Stimulated activated CD4-positive, alpha-beta T cell treated with anti-CD3 and anti-CD28 coated beads, Interleukin-12 subunit alpha, Interleukin-12 subunit beta, amount 100 ng/mL, for 4 hours (primary cell): ENCODE data around the gene WDHD1.
"Not testable (repeated sequence)": the region's sequence is repeated elsewhere in the genome, so short reads cannot be mapped to it uniquely, and the experiment has no call there.

Experiments used
- DNase-seq: peaks from one replicate; pipeline ENCODE4 v3.0.0-alpha.2; 2020

WDHD1 gene

DNA sequence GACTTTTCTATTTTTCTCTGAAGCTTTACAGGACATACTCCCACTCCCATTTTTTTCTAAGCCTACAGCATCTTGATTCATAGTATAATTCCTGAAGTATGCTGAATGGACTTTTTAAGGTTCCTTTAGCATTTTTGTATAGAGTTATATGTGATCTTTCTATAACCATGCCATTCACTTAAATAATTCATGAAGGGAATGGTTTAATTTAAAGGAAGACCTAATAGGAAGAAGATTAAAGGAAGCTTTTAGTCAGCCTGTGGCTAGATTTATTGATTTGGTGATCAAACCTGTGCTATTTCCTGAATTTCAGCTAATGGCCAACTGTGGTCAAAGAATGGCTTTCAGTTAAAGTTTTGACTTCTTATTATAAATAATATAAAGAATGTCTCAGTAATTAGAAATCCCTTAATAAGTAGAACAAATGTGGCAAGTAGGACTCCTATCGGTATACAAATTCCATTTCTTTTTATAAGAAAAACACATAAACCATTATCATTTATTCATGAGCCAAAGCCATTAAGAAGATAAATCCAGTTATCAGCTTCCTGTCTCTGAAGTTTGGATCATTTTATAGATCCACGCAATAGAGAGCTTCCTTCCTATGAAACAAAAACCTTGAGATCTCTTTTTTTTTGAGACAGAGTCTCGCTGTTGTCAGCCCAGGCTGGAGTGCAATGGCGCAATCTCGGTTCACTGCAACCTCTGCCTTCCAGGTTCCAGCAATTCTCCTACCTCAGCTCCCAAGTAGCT is 20.6 kb upstream of the WDHD1 start:
- DNase-seq, result no peak

DNA sequence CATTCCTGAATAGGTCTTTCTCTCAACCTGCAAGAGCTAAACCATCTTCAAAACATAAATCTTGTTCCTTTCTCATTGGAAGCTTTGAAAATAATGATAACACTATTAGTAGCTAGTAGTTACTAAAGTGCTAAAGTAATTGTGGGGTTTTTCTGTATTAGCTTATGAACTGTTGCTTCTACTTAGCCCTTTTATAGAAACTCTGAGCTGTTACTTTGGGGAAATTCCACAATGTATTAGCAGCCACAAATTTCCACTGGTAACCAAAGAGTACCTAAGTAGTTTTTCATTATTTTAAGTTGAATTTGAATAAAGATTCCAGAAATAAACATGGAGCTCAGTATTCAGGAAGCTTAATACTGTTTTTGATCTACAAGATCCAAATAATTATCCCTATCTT is 18.2 kb upstream of the WDHD1 start:
- no peak for DNase-seq

DNA sequence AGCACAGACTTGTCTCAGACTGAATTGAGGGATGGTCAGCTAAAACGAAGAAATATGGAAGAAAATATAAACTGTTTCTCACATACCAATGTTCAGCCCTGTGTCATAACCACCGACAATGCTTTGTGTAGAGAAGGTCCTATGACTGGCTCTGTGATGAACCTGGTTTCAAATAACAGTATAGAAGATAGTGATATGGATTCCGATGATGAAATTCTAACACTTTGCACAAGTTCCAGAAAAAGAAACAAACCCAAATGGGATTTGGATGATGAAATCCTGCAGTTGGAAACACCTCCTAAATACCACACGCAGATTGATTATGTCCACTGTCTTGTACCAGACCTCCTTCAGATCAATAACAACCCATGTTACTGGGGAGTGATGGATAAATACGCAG is 16.6 kb upstream of the WDHD1 start:
- DNase-seq, result no peak

DNA sequence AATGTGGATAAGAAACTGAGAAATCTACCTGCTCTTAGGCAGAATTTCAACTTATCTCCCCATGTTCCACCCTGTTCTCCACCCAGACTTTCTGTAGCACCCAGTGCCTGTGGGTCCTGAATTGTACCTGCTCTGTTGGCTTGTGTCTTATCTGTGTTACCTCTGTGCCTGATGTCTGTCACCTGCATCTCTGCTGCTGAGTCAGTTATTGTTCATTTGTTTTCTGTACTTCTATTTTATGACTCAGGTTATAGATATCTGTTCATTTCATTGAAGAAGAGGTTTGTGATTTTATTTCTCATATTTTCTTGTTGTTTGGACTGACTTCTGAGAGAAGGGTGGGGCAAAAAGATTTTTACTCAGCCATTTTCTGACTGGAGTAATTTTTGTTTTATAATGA is 11.8 kb upstream of the WDHD1 start:
- DNase-seq, result no peak

DNA sequence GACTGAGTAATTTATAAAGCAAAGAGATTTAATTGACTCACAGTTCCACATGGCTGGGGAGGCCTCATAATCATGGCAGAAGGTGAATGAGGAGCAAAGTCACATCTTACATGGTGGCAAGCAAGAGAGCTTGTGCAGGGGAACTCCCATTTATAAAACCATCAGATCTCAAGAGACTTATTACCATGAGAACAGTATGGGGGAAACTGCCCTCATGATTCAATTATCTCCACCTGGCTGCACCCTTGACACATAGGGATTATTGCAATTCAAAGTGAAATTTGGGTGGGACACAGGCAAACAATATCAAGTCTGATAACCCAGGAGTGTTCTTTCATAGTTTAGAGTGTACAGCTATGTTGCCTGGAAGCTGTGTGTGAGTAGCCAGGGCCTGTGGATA is 11.1 kb upstream of the WDHD1 start:
- DNase-seq, result not testable (repeated sequence)

DNA sequence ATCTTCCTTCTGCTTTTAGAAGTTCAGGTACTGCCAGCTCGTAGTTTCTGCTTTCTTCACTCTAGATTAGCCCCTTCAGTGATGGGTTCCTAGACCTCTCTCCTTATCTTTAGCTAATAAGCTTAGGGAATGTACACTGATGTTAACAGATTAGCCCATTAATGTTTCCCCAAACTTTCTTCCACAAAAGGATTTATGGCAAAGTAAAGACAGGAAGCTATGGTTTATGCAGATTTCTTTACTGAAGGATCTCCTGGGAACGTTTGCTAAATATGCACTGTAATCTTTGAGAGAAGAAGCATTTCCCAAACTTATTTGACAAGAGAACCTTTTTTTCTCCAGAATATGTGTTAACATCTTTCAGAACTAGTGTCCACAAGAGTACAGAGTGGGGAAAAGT is 4.3 kb upstream of the WDHD1 start:
- no peak for DNase-seq

DNA sequence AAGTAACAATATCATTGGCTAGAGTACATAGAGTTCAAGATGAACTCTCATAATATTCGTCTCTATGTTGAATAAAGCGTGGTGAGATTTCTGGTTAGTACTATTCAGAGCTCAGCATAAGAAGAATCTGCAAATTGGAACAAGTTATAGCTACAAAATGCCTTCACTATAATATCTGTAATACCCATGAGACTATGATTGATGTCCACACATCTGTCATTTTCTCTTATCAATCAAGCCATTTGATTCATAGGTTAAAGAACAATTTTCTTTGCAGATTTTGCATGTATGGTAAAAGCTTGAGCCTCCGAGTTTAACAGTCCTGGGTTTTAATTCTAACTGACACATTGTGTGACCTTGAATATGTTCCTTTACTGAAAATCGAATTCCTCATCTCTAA is 1.6 kb upstream of the WDHD1 start:
- DNase-seq, result no peak

DNA sequence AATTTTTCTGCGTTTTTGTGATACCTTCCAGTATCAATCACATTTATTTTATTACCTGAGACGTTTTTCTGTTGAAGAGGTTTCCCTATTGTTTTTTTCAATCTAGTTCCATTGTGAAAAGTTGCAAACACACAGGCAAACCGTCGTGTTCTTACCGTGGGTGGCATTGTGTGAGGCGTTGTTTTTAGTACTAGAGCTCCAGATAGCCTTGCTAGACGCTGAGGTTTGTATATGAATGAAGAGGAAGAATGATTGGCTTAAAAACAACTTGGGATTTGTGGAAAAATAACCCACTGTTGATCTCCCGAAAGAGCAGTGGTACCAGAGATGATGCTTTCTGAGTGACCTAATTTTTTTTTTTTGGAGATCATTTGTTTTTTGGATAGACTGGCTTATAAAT is 1.2 kb upstream of the WDHD1 start:
- DNase-seq, result no peak

DNA sequence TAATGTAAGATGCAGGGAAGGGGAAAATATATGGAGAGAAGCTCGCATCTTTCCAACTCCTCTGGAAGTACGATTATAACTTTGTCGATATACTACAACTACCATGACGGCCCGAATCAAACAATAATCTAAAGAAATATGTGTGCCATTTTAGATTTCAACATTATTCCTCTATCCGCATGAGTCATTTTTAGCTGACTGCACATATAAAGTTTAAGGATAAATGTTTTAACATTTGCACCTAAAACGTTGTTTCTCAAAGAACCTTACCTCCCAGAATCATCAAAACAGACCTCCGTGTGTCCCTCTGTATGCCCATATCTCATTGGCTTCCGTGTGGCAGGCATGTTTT is 482 bp downstream of the WDHD1 start:
- DNase-seq, result no peak

DNA sequence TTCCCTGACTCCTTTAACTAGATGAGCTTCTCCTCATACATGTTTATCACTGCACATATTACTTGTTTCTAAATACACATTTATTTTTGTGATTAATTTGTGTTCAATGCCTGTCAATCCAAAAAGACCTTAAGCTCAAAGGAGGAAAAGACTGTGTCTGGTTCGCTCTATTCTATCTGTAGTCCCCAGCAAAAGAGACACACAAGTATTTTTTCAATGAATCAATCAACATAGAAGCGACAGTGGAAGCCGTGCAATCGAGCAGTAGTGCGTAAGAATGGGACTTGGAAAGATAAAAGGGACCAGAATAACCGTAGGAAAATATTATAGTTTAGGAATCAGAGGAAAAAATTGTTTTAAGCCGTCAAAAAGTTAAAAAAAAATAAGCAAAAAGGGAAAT is 951 bp downstream of the WDHD1 start:
- DNase-seq, result no peak

DNA sequence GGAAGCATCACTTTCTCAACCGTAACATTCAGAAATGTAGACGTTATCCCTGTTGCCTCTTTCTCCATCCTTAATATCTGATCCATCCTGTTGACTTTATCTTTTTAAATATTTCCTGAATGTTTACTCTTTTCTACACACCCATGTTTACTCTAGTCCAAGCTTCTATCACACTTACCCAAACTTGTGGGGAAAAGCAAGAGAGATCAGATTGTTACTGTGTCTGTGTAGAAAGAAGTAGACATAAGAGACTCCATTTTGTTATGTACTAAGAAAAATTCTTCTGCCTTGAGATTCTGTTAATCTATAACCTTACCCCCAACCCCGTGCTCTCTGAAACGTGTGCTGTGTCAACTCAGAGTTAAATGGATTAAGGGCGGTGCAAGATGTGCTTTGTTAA is 2.5 kb downstream of the WDHD1 start:
- DNase-seq, result not testable (repeated sequence)

DNA sequence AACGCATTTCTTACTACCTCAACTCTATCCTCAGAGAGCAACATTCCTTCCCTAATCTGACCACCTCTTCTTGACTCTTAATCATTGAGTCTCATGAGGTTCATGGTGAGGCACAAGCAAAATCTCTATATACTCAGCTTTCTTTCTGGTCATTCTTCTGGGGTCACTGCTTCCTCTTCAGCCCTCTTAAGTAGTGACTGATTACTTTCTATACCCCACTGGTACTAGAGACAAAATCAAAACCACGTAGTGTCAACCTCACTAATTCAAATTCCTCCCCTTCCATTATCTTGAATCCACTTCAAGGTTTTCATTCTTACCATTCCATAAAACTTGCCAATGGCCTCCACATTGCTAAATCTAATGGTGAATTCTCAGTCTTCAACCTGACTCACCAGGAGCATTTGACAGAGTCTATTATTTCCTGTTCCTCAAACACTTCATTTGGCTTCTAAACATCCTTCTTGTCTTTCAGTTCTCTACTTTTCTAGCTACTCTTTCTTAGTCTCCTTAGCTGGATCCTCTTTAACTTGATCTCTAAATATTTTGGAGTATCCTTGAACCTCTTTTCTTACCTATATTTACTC is 6.8 kb downstream of the WDHD1 start:
- DNase-seq, result no peak

DNA sequence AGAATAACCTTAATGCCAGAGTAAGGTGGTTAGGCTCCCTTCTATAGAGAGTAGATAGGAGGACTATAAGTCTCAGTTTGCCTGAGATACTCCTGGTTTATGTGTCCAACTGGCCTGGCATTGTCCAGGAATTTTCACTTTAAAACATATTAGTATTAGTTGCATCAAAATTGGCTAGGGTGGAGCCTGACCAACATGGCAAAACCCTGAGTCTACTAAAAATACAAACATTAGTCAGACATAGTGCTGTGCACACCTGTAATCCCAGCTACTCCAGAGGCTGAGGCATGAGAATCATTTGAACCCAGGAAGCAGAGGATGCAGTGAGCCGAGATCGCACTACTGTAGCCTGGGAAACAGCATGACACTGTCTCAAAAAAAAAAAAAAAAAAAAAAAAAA is 11.9 kb downstream of the WDHD1 start:
- no peak for DNase-seq

DNA sequence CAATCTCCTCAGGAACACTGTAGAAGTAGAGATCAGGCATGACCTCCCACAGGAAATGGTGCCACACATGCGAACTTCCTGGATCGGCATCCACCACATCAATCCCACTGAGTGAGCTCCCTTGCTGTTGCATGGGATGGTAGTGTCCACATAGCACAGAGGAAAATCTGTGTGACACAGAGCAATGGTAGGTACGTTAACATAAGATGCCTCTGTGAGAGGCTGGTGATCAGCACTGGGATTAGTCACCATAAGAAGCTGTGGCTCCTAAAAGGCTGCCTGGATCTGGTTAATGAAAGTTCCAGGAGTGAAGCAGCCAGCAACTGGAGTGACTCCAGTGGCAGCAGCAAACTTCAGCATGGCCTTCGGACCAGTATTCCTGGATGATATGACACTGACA is 21.8 kb downstream of the WDHD1 start:
- DNase-seq, result no peak

DNA sequence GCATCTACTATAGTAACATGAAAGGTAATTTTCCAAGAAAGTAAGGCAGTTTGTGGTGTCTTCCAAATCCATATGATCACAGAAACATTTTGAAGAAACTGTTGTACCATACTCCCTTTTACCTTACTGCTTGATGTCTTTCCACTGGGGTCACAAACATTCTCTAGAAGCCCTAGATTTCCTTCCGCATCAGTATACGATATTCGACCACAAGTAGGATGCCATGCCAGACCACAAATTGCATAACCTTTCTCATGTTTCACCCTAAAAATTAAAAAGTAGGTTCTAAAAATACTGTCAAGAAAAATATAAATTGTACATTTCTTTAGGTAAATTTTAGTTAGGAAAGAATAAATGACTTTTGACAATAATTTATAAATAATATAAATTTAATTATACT is 26.5 kb downstream of the WDHD1 start:
- DNase-seq, result no peak

DNA sequence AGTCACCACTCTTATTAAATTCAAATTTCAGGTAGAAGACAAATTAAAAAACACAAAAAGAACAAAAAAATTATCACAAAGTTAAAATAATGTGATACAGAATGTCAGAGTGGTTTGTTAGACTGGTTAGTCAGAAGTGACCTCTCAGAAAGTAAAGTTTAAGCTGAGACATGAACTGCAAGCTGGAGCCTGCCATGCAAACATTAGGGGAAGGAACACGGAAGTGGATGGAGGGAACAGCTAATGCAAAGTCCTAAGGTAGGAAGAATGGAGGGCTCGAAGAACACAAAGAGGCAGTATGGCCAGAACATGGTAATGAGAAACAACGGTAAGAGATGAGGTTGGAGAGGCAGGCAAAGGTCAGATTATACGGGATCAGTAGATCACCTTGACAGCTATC is 41.7 kb downstream of the WDHD1 start:
- DNase-seq, result no peak

DNA sequence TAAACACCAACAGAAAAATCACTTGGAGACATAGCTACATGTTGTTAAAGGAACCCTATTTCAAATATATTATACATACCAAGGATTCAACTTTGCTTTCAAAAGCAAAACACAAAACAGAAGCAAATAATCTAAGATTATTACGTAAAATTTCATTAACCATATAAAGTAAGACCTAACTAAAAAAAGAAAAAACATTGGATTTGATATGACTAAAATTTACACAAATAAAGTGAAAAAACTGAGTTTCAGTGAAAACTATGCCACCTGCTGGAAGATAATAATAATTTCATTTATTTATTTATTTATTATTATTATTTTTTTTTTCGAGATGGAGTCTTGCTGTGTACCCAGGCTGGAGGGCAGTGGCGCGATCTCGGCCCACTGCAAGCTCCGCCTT is 45.2 kb downstream of the WDHD1 start:
- no peak for DNase-seq

DNA sequence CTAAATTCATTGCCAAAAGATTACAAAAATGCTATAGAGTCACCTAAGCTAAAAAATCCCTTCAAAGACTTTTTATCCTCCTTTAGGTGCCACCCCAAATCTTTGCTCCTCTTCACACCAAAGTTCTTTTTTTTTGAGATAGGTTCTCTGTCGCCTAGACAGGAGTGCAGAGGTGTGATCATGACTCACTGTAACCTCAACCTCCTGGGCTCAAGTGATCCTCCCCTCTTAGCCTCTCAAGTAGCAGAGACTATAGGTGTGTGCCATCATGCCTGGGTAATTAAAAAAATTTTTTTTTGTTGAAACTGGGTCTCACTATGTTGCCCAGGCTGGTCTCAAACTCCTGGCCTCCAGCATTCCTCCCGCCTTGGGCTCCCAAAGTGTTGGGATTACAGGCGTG is 47.9 kb downstream of the WDHD1 start:
- DNase-seq, result no peak

DNA sequence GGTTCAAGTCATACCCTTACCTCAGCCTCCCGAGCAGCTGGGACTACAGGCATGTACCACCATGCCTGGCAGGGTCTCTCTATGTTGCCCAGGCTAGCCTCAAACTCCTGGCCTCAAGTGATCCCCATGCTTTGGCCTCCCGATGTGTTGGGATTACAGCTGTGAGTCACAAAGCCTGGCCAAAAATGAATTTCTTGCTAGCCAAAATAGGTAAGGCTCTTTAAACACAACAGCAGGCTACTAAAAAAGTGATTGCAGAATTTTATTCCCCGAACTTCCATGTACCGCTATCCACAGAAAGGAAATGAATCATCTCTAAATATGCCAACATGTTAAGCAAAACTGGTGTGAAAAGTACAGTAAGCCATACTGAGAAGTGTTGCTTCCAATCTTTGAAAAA is 50.6 kb downstream of the WDHD1 start:
- DNase-seq, result no peak

DNA sequence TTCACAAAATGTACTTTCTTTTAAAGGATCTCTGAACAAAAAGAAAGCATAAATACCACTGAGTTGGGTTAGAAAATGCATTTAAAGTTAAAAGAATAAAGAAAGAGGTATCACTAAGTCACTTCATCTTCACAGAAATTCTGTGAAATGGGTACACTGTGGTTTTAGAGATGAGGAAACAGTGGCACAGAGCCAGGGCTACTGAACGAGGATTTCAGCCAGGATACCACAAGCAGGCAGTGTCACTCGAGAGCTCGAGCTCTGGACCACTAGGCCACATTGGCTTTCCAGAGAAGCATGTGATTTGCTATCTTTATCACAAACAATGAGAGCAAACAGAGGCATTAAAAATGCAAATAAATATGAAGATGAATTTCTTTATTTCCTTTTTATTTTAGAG is 51.0 kb downstream of the WDHD1 start:
- no peak for DNase-seq

DNA sequence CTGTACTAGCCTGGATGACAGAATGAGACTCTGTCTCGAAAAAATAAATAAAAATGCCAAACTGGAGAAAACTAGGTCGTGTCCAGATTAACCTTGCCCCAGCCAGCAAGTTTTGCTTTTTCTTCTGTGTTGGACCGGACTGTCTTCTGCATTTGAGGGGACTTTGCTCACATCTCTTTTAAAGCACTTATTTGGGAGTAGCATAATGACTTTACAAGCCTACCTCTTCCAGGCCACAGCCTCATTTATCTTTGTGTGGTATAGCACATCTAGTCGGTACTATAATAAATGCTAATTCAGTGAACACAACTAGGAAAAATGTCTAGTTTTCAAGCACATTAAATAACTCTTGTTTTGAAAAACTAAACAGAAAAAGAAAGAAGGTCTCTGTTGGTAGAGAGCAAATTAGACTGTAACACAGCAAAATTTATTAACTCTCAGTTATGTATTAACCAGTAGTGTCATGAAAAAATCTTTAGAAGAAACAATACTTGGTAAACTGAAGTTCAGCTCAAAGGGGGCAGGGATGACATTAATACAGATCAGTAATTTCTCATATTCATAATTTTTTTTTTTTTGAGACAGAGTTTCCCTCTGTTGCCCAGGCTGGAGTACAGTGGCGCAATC is 52.0 kb downstream of the WDHD1 start:
- DNase-seq, result no peak

DNA sequence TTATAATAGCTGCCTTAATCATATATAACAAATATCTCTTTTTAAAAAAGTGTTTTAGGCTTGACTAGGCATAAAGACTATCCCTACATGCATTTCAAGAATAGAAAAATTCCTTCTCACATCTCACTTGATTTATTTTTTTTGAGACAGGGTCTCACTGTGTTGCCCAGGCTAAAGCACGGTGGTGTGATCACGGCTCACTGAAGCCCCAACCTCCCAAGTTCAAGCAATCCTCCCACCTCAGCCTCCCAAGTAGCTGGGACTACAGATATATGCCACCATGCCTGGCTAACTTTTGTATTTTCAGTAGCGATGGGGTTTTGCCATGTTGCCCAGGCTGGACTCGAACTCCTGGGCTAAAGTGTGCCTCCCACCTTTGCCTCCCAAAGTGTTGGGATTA is 59.4 kb downstream of the WDHD1 start:
- DNase-seq, result no peak

DNA sequence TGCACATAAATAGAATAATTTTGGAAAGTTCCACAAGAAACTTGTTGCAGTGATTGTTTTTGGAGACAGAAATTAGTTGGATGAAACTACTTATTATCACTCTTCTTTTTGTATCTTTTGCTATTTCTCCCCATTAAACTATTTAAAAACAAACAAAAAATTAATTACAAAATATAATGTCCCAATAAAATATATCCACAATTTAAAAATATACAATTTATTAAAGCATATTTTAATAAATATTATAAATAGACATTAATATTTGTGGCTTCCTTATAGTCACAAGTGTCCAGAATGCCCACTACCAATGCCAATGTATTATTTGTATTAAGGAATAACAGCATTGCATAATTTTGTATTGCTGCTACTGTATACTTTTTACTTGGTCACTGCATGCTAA is 71.8 kb downstream of the WDHD1 start:
- no peak for DNase-seq

DNA sequence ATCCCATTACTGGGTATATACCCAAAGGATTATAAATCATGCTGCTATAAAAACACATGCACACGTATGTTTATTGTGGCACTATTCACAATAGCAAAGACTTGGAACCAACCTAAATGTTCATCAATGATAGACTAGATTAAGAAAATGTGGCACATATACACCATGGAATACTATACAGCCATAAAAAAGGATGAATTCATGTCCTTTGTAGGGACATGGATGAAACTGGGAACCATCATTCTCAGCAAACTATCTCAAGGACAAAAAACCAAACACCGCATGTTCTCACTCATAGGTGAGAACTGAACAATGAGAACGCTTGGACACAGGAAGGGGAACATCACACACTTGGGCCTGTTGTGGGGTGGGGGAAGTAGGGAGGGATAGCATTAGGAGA is 73.3 kb downstream of the WDHD1 start:
- not testable (repeated sequence) for DNase-seq

DNA sequence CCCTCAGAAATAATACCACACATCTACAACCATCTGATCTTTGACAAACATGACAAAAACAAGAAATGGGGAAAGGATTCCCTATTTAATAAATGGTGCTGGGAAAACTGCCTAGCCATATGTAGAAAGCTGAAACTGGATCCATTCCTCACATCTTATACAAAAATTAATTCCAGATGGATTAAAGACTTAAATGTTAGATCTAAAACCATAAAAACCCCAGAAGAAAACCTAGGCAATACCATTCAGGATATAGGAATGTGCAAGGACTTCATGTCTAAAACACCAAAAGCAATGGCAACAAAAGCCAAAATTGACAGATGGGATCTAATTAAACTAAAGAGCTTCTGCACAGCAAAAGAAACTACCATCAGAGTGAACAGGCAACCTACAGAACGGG is 74.1 kb downstream of the WDHD1 start:
- DNase-seq, result not testable (repeated sequence)
